T1000 (cell line): ENCODE data around the gene TUT7.
A peak's percentile ranks its signal among the peaks of the same experiment; 100 is the strongest.
"Not testable (repeated sequence)": the region's sequence is repeated elsewhere in the genome, so short reads cannot be mapped to it uniquely, and the experiment has no call there.

Experiments
- DNase-seq: peaks from one replicate; lab custom pipeline; 2025; ENCODE audit warnings: mixed read lengths; lab: John Stamatoyannopoulos, UW

Gene TUT7

DNA sequence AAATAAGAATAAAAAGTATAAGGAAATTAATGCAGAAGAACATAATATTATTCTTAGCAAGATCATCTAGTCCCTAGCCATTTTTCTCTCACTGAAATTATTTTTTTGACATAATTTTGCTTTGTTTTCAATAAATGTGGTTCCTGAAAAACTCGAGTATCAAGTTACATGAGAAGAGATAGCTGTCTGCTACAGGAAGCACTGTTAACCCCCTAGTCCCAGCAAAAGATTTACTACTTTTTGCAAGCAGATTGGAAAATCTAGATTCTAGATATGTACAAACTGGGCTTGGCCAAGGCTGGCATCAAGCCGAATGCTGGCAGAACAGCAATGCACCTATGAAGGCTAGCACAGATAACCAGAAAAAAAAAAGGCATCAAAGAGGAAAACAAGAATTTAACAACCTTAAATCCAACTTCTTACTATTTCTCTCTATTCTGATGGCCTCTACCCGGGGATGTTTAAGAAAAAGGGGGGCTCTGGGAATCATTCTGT, 49.9 kb downstream of the TUT7 start:
- DNase-seq = no peak

DNA sequence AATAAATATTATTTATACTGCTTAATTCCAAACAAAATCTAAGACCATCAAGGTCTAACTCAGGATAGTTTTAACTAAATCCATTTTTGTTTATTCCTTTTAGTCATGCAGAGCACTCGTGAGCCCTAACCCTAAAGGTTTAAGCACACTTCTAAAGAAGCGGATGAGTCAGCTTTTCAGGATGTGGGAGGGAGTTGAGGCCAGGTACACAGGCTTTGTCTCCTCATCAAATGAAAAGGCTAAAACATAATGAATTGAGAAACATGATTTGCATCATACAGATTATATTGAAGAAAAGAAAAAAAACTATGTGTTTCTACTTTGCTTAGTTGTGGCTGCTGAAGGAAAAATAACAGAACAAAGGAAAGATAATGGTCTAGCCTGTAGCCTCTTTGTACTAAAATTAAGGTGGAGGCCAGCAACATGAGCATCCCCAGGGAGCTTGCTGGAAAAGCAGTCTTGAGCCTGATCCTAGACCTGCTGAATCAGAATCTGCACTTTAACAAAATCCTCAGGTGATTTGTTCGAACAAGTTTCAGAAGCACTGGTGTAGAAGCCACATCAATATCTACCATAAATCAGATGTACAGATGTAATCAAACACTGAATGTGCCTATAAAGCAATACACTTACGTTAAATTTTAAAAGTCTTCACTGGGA, 50.8 kb downstream of the TUT7 start:
- DNase-seq = no peak

- no peak for DNase-seq
Measured at GRCh38 chr9:86301686-86302085, 52.5 kb downstream of the TUT7 start.

DNA sequence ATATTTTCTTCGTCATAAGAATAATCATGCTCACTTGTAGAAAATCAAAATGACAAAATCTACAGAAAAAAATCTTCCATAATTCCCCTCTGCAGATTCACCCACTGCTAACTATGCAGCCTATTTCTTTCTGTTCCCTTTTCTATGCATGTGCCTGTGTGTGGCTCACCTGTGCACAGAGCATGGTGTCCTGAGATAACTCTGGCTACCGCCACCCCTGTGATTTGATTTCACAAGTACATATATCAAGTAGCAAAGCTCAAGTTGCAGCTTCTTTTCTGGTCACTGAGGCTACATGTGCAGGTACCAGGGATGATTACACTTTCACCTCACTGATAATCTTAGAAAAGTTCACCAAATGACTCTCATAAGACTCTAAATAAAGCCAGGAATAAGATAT, 53.5 kb downstream of the TUT7 start:
- no peak for DNase-seq

GRCh38 chr9:86298873-86299272, 55.3 kb downstream of the TUT7 start:
- DNase-seq = no peak

- DNase-seq = not testable (repeated sequence)
Measured at GRCh38 chr9:86290341-86290740, 63.9 kb downstream of the TUT7 start.

DNA sequence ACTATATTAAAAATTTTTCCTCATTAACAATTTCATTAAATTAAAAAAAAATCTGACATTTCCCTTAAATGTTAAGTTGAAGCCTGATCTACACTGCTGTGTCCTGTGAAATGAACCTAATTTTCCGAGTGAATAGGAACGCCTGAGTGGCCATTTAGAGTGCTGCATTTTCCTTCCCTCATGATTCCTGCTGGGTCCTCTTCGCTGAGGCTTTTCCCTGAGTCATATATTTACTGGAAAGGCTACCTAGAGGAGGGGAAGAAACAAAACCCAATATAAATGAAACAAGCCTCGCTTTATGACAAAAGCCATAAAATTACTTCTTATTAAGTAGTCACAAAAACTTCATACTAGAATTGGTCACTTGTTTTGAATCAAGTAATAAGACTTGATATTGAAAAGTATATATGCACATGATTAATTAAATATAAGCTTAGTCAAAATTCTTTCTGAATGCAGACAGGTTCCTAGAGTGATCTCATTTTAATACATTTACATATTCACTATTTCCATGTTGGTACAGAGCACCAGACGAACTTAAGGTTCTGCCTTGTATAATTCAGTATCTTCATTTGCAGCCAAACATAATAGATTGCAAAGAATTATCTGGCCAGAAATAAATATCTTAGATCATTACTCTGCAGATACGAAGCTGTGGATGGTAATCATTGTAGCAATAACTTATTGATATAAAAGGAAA, 65.6 kb downstream of the TUT7 start:
- no peak for DNase-seq

GRCh38 chr9:86287013-86287412, 67.2 kb downstream of the TUT7 start:
- no peak for DNase-seq

- DNase-seq = no peak
Measured at GRCh38 chr9:86286278-86286677, 67.9 kb downstream of the TUT7 start.

DNA sequence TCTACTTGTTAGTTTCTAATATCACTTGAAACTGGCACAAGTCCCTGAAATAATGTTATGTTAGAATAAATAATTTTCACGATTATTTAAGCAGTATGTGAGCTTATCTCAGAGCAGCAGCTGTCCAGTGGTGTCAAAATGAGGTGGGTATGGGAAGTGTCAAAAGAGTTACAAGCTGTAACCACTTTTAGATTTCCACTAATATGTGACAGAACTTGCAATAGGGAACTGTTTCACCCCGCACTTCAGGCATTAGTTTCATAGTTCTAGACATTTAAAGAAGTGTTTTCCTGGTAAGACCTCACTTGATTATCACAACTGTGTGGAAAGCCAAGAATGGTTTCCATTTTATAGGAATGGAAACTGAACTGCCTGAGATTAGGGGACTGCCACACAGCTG, 68.9 kb downstream of the TUT7 start:
- no peak for DNase-seq

DNA sequence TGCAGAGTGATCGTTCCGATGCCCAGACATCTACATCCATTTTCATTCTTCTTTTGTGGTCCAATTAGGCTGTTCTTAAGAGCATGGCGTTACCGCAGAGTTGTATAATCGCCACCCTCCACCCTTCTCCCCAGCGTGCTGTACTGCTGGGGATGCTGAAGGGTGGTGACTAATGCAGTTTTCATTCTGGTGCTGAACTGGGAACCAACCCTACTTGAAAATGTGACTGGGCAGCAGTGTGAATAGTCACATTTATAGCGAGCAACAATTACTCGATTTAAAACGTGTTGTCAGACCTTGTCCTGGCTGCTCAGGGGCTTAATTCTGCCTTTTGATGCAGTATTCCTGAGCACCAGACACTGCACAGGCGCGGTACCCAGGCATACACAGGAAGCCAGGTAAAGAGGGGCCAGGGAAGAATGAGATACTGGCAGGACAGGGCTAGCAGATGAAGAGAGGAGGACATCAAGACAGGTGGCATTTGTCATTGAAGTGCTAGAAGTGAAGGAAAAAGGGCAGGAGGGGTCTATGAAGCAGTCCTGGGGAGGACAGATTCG, 71.2 kb downstream of the TUT7 start:
- no peak for DNase-seq

DNA sequence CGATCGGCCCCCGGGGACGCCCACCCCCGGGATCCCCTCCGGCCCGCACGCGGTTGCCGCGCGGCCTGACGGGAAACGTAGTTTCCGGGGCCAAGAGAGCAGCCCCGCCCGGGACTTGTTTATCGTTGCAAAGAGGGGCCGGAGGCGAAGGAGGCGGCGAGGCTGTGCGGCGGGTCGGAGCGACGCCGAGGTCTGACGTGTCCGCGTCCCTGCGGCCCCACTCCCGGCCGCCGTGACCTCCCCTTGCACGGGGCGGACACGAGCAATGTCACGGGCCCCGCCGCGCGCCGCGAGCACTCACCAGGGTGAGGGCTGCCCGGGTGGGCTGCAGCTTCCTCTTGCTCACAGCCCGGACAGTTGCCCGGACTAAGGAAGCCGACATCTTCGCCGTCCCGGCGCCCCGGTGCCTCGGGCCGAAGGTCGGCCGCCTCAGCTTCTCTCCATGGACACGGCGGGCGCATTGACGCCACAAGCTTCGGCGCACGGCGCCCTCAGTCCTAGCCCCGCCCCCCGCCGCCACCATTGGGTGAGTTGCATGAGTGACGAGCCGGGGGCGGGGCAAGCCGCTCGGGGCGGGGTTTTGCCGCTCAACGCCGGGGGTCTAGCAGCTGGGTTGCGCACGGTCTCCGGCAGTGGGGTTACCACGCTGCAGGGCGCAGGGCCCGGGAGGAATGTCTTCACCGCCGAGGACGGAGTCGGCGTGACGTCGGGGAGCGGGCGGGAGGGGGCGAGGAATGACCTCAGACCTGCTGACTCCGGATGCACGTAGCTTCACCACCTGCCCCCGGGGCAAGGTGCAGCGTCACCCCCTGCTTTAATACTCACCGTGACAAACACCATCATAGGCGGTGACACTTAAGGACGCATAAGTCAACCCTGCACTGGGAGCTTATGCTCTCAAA, 71.9 kb downstream of the TUT7 start, which contains the start of gene ISCA1:
ISCA1 (minus strand) TSS at position 462 of the 902 bp plus-strand sequence; CDS start at position 382, 80 bp downstream.
- DNase-seq = peak; percentile 95

GRCh38 chr9:86281593-86282076, 72.6 kb downstream of the TUT7 start:
- DNase-seq = no peak

- no peak for DNase-seq
Measured at GRCh38 chr9:86280580-86280979, 73.6 kb downstream of the TUT7 start.

GRCh38 chr9:86279839-86280238, 74.4 kb downstream of the TUT7 start:
- DNase-seq = no peak

DNA sequence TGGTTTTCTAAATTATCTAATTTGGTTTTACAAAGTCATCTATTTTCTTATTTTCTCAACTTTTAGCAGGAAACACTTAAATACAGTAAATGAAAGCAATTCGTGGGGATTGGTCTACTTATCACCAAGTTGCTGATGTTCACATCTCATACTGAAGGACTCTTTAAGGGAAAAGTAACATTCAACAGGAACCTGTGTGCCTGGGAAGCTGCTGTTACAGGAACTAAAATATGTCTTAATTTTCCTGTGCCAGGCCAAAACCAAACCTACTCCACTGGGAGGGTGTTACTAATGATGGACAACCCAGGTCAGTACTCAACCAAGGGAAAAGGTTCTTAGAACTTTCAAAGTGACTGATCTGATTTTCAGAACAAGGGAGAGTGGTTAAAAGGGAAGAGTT, 77.1 kb downstream of the TUT7 start:
- no peak for DNase-seq

- DNase-seq = no peak
Measured at GRCh38 chr9:86275962-86276361, 78.2 kb downstream of the TUT7 start.

- DNase-seq = no peak
Measured at GRCh38 chr9:86274821-86275643, 79.2 kb downstream of the TUT7 start.

- no peak for DNase-seq
Measured at GRCh38 chr9:86272221-86272620, 82.0 kb downstream of the TUT7 start.

GRCh38 chr9:86263876-86264275, 90.3 kb downstream of the TUT7 start:
- no peak for DNase-seq

- no peak for DNase-seq
Measured at GRCh38 chr9:86262492-86262891, 91.7 kb downstream of the TUT7 start.
